GM12875 (cell line): ENCODE results near the gene MYL11.

Experiments used
- H3K4me3 ChIP-seq: one replicate; pipeline ENCODE4 v1.5.1; 2011; ENCODE audit warnings: low read depth, low read length, control low read depth
- TF ChIP-seq, protein P1 (sequence below): IDR thresholded peaks from 2 replicates; pipeline ENCODE4 v1.5.1; 2011; ENCODE audit warnings: low read depth, mild to moderate bottlenecking, control low read depth, inconsistent platforms, low read length, moderate library complexity, borderline replicate concordance; ENCODE audit not compliant: insufficient read depth

MYL11 gene

DNA sequence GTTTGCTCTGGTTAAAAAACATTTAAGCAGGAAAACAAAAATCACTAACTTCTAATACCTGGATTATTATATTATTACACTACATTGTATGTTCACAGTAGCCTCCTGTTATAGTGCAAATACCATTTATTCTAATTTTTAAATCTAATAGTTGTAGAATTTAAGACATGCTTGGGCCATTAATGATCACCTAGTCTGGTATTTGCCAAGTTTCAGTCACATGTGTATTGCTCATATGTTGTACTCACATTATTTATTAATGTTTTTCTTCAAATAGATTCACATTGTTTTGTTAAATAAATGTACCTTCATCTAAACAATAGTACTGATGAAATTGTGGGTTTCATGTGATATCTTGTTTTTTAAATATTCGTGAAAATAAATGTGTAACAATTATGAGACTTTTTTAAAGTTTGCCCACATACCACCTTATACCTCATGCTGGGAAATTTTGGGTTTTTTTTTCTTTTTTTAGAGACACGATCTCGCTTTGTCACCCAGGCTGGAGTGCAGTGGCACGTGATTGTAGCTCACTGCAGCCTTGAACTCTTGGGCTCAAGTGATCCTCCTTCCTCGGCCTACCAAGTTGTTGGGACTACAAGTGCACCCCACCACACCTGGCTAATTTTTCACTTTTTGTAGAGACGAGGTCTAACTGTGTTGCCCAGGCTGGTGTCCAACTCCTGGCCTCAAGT, 38.7 kb downstream of the MYL11 start:
- TF ChIP-seq, protein P1, sequence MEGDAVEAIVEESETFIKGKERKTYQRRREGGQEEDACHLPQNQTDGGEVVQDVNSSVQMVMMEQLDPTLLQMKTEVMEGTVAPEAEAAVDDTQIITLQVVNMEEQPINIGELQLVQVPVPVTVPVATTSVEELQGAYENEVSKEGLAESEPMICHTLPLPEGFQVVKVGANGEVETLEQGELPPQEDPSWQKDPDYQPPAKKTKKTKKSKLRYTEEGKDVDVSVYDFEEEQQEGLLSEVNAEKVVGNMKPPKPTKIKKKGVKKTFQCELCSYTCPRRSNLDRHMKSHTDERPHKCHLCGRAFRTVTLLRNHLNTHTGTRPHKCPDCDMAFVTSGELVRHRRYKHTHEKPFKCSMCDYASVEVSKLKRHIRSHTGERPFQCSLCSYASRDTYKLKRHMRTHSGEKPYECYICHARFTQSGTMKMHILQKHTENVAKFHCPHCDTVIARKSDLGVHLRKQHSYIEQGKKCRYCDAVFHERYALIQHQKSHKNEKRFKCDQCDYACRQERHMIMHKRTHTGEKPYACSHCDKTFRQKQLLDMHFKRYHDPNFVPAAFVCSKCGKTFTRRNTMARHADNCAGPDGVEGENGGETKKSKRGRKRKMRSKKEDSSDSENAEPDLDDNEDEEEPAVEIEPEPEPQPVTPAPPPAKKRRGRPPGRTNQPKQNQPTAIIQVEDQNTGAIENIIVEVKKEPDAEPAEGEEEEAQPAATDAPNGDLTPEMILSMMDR = no peak
- H3K4me3 ChIP-seq = no peak overlapping the region

DNA sequence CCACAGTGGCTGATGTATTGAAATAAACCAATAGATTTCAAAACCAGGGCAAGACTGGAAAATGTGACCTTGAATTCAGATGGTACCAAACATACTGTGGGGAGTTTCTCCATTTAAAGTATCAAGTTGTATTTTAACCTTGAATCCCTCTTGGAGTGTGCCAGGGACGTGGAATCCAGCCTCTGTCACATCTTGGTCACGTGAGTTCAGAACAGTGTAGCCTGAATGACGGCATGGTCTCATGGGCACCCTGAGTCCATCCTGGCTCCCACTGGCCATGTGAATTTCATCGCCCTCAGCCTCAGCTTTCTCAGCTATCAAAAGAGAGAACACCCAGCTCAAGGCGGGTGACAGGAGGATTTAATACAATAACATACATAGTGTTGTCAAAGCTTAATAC, 39.6 kb downstream of the MYL11 start:
- no peak overlapping the region for H3K4me3 ChIP-seq
- TF ChIP-seq, protein P1 = no peak

DNA sequence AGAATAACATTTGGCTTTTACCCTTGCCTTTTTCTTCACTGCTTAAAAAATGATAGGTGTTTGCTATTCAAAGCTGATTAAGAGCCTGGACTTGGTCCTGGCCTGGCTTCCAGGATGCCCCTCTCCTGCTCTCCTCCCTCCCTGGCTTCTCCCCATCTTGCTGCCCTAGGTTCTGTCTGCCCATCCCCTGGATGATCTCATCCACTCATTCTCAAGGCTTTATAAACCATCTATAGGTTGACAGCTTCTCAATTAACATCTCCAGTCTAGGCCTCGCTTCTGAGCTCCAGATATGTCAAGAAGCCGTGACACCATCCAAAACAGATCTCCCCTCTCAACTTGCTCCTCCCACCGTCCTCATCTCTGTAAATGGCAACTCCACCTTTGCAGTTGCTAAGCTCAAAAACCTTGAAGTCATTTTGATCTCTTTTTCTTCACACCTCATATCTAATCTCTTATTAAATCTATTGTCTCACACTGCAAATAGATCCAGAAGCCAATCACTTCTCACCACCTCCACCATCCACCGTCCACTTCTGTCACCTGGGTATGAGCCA, 41.5 kb downstream of the MYL11 start:
- TF ChIP-seq, protein P1 = no peak
- no peak overlapping the region for H3K4me3 ChIP-seq

DNA sequence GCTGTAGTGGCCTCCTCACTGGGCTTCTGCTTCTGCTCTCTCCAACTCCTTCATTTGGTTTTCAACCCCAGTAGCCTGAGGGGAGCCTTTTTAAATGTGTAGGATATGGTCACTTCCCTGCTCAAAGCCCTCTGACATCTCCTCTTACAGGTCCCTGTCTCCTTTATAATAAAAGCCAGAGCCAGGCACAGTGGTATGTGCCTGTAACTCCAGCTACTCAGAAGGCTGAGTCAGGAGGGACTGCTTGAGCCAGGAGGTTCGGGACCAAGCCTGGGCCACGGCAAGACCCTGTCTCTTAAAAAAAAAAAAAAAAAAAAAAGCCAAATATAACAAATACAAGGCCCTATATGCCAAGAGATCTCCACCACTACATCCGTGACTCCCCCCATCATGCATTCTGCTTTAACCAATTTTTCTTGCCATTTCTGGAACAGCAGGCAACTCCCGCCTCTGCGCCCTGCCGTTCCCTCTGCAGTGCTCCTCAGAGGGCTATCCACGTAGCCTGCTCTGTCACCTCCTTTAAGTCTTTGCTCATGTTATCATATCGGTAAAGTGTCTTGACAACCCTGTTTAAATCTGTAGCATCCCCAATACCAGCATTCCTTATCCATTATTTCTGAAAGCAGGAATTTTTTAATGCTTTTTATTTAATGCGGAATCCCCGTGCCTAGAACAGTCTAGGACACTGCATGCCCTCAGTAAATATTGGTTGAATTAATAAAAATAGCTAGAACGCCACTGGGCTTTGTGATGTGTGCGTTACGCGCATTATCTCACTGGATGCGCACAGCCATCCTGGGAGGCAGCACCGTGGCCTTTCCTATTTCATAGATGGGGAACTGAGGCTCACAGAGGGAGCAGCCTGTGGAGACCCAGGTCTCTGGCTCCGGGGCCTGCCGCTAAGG, 42.3 kb downstream of the MYL11 start:
- no peak overlapping the region for H3K4me3 ChIP-seq
- TF ChIP-seq, protein P1 = no peak

DNA sequence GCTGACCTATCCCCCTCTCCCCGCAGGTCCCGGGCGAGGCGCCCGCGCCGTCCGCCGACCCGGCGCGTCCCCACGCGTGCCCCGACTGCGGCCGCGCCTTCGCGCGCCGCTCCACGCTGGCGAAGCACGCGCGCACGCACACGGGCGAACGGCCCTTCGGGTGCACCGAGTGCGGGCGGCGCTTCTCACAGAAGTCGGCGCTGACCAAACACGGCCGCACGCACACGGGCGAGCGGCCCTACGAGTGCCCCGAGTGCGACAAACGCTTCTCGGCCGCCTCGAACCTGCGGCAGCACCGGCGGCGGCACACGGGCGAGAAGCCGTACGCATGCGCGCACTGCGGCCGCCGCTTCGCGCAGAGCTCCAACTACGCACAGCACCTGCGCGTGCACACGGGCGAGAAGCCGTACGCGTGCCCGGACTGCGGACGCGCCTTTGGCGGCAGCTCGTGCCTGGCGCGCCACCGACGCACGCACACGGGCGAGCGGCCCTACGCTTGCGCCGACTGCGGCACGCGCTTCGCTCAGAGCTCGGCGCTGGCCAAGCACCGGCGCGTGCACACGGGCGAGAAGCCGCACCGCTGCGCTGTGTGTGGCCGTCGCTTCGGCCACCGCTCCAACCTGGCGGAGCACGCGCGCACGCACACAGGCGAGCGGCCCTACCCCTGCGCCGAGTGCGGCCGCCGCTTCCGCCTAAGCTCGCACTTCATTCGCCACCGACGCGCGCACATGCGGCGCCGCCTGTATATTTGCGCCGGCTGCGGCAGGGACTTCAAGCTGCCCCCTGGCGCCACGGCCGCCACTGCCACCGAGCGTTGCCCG, 43.1 kb downstream of the MYL11 start:
- TF ChIP-seq, protein P1 = peak; percentile 14; the same call in 1 of the 2 replicates
- H3K4me3 ChIP-seq = peak overlapping the region; percentile 49

DNA sequence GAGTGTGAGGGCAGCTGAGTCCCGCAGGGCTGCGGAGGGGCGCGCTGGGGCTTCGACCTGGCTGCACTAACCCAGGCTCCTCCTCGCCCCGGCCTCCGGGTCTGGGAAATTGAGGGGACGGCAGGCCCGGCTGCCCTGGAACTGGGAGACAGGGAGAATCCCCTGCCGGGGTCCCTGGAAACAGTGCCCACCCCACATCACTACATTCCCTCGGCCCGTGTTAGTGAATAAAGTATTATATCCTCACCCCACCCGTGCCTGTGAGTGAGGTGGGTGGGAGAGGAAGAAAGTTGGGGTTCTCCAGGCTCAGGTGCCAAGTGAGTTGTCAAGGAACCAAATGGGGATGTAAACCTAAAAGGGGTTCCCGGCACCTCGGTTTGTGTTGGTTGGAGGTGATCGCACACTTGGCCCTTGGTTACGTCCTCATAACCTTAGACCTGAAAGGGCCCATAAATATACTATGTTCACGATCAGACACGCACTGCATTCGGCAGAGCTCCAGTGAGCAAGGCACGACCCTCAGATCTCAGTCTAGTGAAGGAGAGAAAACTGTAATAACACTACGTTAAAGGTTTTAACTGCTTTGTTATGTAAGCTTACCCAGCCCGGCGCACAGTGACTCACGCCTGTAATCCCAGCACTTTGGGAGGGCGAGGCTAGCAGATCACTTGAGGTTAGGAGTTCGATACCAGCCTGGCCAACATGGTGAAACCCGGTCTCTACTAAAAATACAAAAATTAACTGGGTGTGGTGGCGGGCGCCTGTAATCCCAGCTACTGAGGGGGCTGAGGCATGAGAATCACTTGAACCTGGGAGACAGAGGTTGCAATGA, 44.0 kb downstream of the MYL11 start:
- TF ChIP-seq, protein P1 = no peak
- peak overlapping the region; percentile 49 for H3K4me3 ChIP-seq
